NCI-H2171 treated with DMSO at 0.1 percent for 48 hours (cell line): Measurements from ENCODE around the gene SELPLG.
"Not testable (repeated sequence)": the region's sequence is repeated elsewhere in the genome, so short reads cannot be mapped to it uniquely, and the experiment has no call there.

ENCODE experiments used
- DNase-seq: peaks from one replicate; lab custom pipeline; 2025; lab: John Stamatoyannopoulos, UW

Gene SELPLG

GRCh38 chr12:108589840-108590229 is 43.9 kb downstream of the SELPLG start:
- no peak for DNase-seq

- peak; percentile 61 for DNase-seq
Observed at GRCh38 chr12:108589028-108589839, 44.5 kb downstream of the SELPLG start.

- peak; percentile 65 for DNase-seq
Observed at GRCh38 chr12:108587826-108588225, 45.9 kb downstream of the SELPLG start.

- DNase-seq: no peak
Observed at GRCh38 chr12:108586306-108586705, 47.4 kb downstream of the SELPLG start.

- no peak for DNase-seq
Observed at GRCh38 chr12:108585864-108586263, 47.8 kb downstream of the SELPLG start.

- no peak for DNase-seq
Observed at GRCh38 chr12:108584456-108585065, 49.1 kb downstream of the SELPLG start.

- DNase-seq: peak; percentile 85
Observed at GRCh38 chr12:108583991-108584390, 49.7 kb downstream of the SELPLG start.

- DNase-seq: no peak
Observed at GRCh38 chr12:108582978-108583770, 50.5 kb downstream of the SELPLG start.

- DNase-seq: no peak
Observed at GRCh38 chr12:108582509-108582908, 51.2 kb downstream of the SELPLG start.

GRCh38 chr12:108581311-108582227 is 52.1 kb downstream of the SELPLG start:
- DNase-seq: no peak

- DNase-seq: no peak
Observed at GRCh38 chr12:108580531-108580930, 53.2 kb downstream of the SELPLG start.

- no peak for DNase-seq
Observed at GRCh38 chr12:108578813-108579212, 54.9 kb downstream of the SELPLG start.

GRCh38 chr12:108578264-108578663 is 55.4 kb downstream of the SELPLG start:
- no peak for DNase-seq

GRCh38 chr12:108577458-108577857 is 56.2 kb downstream of the SELPLG start:
- no peak for DNase-seq

GRCh38 chr12:108576660-108577234 is 56.9 kb downstream of the SELPLG start:
- no peak for DNase-seq

GRCh38 chr12:108575199-108575912 is 58.3 kb downstream of the SELPLG start:
- DNase-seq: no peak

- DNase-seq: not testable (repeated sequence)
Observed at GRCh38 chr12:108574276-108574675, 59.4 kb downstream of the SELPLG start.

- no peak for DNase-seq
Observed at GRCh38 chr12:108573317-108573716, 60.4 kb downstream of the SELPLG start.

- DNase-seq: no peak
Observed at GRCh38 chr12:108572166-108572790, 61.4 kb downstream of the SELPLG start.
